ENCODE data around the gene KLHL33.
A peak's percentile ranks its signal among the peaks of the same experiment; 100 is the strongest.
"Not testable (repeated sequence)": the region's sequence is repeated elsewhere in the genome, so short reads cannot be mapped to it uniquely, and the experiment has no call there.

Gene KLHL33

GRCh38 chr14:20446889-20447288, 10.9 kb upstream of the KLHL33 start:
- DNase-seq: no peak

- not testable (repeated sequence) for DNase-seq
Measured at GRCh38 chr14:20443650-20444049, 7.7 kb upstream of the KLHL33 start.

GRCh38 chr14:20441461-20441860, 5.5 kb upstream of the KLHL33 start:
- no peak for DNase-seq

- peak in 1 of 5 donors; percentile 60 for DNase-seq
Measured at GRCh38 chr14:20440882-20441281, 4.9 kb upstream of the KLHL33 start.

- DNase-seq: no peak
Measured at GRCh38 chr14:20440465-20440864, 4.5 kb upstream of the KLHL33 start.

- DNase-seq: no peak
Measured at GRCh38 chr14:20438664-20439063, 2.7 kb upstream of the KLHL33 start.

GRCh38 chr14:20436363-20436755, 393 bp upstream of the KLHL33 start:
- DNase-seq: no peak

- DNase-seq: no peak
Measured at GRCh38 chr14:20434701-20435581, 1.0 kb downstream of the KLHL33 start.

- no peak for DNase-seq
Measured at GRCh38 chr14:20429801-20430669, 5.9 kb downstream of the KLHL33 start.

- DNase-seq: no peak
Measured at GRCh38 chr14:20428802-20429201, 7.2 kb downstream of the KLHL33 start.

GRCh38 chr14:20428010-20428365, 8.0 kb downstream of the KLHL33 start:
- DNase-seq: no peak

GRCh38 chr14:20427231-20428009, 8.5 kb downstream of the KLHL33 start:
- DNase-seq: peak in 1 of 5 donors; percentile 32

GRCh38 chr14:20424851-20425250, 11.1 kb downstream of the KLHL33 start:
- DNase-seq: no peak

GRCh38 chr14:20422886-20423285, 13.1 kb downstream of the KLHL33 start:
- DNase-seq: no peak

- DNase-seq: no peak
Measured at GRCh38 chr14:20421267-20421666, 14.7 kb downstream of the KLHL33 start.

GRCh38 chr14:20419419-20419818, 16.5 kb downstream of the KLHL33 start:
- DNase-seq: no peak

GRCh38 chr14:20418501-20418909, 17.5 kb downstream of the KLHL33 start:
- DNase-seq: no peak

GRCh38 chr14:20417250-20418186, 18.4 kb downstream of the KLHL33 start:
- DNase-seq: no peak

GRCh38 chr14:20416223-20416622, 19.7 kb downstream of the KLHL33 start:
- no peak for DNase-seq

GRCh38 chr14:20415782-20416206, 20.2 kb downstream of the KLHL33 start:
- peak in 2 of 5 donors; percentile 22 to 64 for DNase-seq

GRCh38 chr14:20413744-20414082, 22.3 kb downstream of the KLHL33 start:
- DNase-seq: peak in 2 of 5 donors; percentile 11 to 53
